ENCODE measurements around the gene PTPRA.

PTPRA gene

GRCh38 chr20:2849529-2849928, 23.8 kb upstream of the PTPRA start:
- DNase-seq (ENCODE audit: low spot score): no peak

- DNase-seq (ENCODE audit: low spot score): no peak
These were observed 22.2 kb upstream of the PTPRA start for GRCh38 chr20:2851086-2851485.

GRCh38 chr20:2858591-2858990, 14.7 kb upstream of the PTPRA start:
- DNase-seq (ENCODE audit: low spot score): no peak

- no peak for DNase-seq (ENCODE audit: low spot score)
These were observed 13.8 kb upstream of the PTPRA start for GRCh38 chr20:2859330-2860121.

- DNase-seq (ENCODE audit: low spot score): no peak
These were observed 8.7 kb upstream of the PTPRA start for GRCh38 chr20:2864626-2865025.

GRCh38 chr20:2865101-2865500, 8.2 kb upstream of the PTPRA start:
- no peak for DNase-seq (ENCODE audit: low spot score)

GRCh38 chr20:2865630-2866029, 7.7 kb upstream of the PTPRA start:
- no peak for DNase-seq (ENCODE audit: low spot score)

GRCh38 chr20:2866236-2866635, 7.0 kb upstream of the PTPRA start:
- no peak for DNase-seq (ENCODE audit: low spot score)

- DNase-seq (ENCODE audit: low spot score): no peak
These were observed 6.0 kb upstream of the PTPRA start for GRCh38 chr20:2867081-2867864.

- no peak for DNase-seq (ENCODE audit: low spot score)
These were observed 3.9 kb upstream of the PTPRA start for GRCh38 chr20:2869381-2869780.

- no peak for DNase-seq (ENCODE audit: low spot score)
These were observed 2.2 kb upstream of the PTPRA start for GRCh38 chr20:2871111-2871465.

- DNase-seq (ENCODE audit: low spot score): no peak
These were observed 1.4 kb upstream of the PTPRA start for GRCh38 chr20:2871661-2872458.

GRCh38 chr20:2872459-2873009, 747 bp upstream of the PTPRA start:
- DNase-seq (ENCODE audit: low spot score): peak; percentile 71

- DNase-seq (ENCODE audit: low spot score): peak; percentile 40
These were observed 413 bp downstream of the PTPRA start for GRCh38 chr20:2873747-2874041.

GRCh38 chr20:2874456-2874855, 1.2 kb downstream of the PTPRA start:
- DNase-seq (ENCODE audit: low spot score): peak; percentile 47

GRCh38 chr20:2875690-2876203, 2.5 kb downstream of the PTPRA start:
- no peak for DNase-seq (ENCODE audit: low spot score)

GRCh38 chr20:2878515-2878914, 5.2 kb downstream of the PTPRA start:
- no peak for DNase-seq (ENCODE audit: low spot score)

GRCh38 chr20:2879146-2879545, 5.9 kb downstream of the PTPRA start:
- peak; percentile 56 for DNase-seq (ENCODE audit: low spot score)

GRCh38 chr20:2880650-2881049, 7.4 kb downstream of the PTPRA start:
- DNase-seq (ENCODE audit: low spot score): no peak

GRCh38 chr20:2883726-2884637, 10.7 kb downstream of the PTPRA start:
- no peak for DNase-seq (ENCODE audit: low spot score)

GRCh38 chr20:2887715-2888114, 14.4 kb downstream of the PTPRA start:
- no peak for DNase-seq (ENCODE audit: low spot score)

Data from RKO (cell line).